Transverse colon (tissue), 4 donors: ENCODE results near the gene ILDR1.

Source experiments
- POLR2A ChIP-seq: fragments of 450-650 bp; IDR thresholded peaks from one replicate; pipeline ENCODE4 v1.6.1; 2016; ENCODE audit warnings: antibody characterized with exemption, mild to moderate bottlenecking, moderate library complexity
- POLR2AphosphoS5 ChIP-seq, 3 donors: sonication (generic); formaldehyde crosslinking; IDR thresholded peaks; one replicate each; pipeline ENCODE4 v1.6.1; 2016; ENCODE audit warnings: antibody characterized with exemption in 3 of 3
- TF ChIP-seq, protein P1 (sequence below), 5 experiments: fragments of 200-600 bp in 3 of 5; fragments of 450-650 bp in 2 of 5; sonication (generic) in 3 of 5; IDR thresholded peaks; 1 replicate in 2 of 5; 2 replicates in 3 of 5; pipeline ENCODE4 v1.5.1; 2016 to 2017; ENCODE audit warnings: antibody characterized with exemption in 5 of 5, inconsistent platforms in 3 of 5, mild to moderate bottlenecking in 2 of 5, moderate library complexity in 1 of 5

DNA sequence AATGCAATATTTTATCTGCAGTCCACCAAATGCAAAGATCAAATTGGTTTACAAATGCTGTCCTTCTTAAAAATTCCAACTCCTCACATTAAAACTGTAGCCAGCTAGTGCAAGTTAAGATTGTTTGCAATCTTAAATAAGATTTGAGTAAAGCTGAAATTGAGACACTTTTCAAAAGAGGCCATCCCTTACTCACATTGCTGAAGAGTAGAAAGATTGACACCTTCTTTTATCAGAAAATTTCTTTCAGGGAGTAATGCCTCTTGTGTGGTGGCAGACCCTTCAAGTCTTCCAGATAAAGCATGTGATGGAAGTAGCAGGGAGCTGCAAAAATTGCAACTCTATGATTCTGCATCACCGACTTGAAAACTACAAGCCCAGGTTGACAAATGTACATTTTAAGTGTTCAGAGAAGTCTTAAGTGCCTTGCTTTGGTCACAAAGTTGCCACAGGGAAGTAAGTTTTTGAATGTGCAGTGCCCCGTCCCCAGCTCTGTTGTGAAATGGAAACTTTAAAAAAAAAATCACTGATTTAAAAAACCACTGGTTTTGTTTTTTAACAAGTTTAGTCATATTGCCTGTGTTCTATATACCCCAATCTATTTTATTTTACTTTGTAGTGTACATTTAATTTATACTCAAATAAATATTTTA, 45.7 kb upstream of the ILDR1 start:
- TF ChIP-seq, protein P1, sequence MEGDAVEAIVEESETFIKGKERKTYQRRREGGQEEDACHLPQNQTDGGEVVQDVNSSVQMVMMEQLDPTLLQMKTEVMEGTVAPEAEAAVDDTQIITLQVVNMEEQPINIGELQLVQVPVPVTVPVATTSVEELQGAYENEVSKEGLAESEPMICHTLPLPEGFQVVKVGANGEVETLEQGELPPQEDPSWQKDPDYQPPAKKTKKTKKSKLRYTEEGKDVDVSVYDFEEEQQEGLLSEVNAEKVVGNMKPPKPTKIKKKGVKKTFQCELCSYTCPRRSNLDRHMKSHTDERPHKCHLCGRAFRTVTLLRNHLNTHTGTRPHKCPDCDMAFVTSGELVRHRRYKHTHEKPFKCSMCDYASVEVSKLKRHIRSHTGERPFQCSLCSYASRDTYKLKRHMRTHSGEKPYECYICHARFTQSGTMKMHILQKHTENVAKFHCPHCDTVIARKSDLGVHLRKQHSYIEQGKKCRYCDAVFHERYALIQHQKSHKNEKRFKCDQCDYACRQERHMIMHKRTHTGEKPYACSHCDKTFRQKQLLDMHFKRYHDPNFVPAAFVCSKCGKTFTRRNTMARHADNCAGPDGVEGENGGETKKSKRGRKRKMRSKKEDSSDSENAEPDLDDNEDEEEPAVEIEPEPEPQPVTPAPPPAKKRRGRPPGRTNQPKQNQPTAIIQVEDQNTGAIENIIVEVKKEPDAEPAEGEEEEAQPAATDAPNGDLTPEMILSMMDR (IDR thresholded peaks at IDR 0.05), result no peak
- TF ChIP-seq POLR2A (no peak), POLR2AphosphoS5 (IDR thresholded peaks at IDR 0.05) (no peak)
